ENCODE results near the gene FBXO42.

- TF ChIP-seq POLR2AphosphoS5 (IDR thresholded peaks at IDR 0.05) (no peak), CTCF (IDR thresholded peaks at IDR 0.05) (no peak), POLR2A (IDR thresholded peaks at IDR 0.05; ENCODE audit: low read depth) (no peak), EP300 (IDR thresholded peaks at IDR 0.05) (no peak)
Measured at GRCh38 chr1:16256478-16256877, 95.8 kb downstream of the FBXO42 start.

Measured in esophagus muscularis mucosa (tissue), 4 donors.